ENCODE measurements around the gene PCCA.

Gene PCCA

DNA sequence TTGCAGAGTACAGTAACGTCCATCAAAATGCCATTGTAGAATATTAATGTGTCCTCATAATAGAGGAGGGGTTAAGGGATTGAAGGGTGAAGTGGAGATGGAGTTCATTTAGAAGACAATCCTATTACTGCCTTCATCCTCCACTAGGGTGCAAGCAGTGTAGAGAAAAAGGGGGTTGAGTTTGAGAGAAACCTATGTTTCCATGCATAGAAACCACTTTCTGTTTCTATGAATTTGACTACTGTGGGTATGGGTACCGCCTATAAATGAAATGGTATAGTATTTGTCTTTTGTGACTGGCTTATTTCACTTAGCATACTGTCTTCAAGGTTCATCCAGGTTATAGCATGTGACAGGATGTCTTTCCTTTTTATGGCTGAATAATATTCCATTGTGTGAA lies 343.7 kb downstream of the PCCA start:
- H3K4me3 ChIP-seq (replicated peaks; ENCODE audit: low read depth, low read length): no peak overlapping the region
- TF ChIP-seq, protein P1, sequence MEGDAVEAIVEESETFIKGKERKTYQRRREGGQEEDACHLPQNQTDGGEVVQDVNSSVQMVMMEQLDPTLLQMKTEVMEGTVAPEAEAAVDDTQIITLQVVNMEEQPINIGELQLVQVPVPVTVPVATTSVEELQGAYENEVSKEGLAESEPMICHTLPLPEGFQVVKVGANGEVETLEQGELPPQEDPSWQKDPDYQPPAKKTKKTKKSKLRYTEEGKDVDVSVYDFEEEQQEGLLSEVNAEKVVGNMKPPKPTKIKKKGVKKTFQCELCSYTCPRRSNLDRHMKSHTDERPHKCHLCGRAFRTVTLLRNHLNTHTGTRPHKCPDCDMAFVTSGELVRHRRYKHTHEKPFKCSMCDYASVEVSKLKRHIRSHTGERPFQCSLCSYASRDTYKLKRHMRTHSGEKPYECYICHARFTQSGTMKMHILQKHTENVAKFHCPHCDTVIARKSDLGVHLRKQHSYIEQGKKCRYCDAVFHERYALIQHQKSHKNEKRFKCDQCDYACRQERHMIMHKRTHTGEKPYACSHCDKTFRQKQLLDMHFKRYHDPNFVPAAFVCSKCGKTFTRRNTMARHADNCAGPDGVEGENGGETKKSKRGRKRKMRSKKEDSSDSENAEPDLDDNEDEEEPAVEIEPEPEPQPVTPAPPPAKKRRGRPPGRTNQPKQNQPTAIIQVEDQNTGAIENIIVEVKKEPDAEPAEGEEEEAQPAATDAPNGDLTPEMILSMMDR (IDR thresholded peaks at IDR 0.05; ENCODE audit: low read depth, low read length, missing control alignments): no peak
- no peak for DNase-seq (ENCODE audit: extremely low read depth, low read depth)

DNA sequence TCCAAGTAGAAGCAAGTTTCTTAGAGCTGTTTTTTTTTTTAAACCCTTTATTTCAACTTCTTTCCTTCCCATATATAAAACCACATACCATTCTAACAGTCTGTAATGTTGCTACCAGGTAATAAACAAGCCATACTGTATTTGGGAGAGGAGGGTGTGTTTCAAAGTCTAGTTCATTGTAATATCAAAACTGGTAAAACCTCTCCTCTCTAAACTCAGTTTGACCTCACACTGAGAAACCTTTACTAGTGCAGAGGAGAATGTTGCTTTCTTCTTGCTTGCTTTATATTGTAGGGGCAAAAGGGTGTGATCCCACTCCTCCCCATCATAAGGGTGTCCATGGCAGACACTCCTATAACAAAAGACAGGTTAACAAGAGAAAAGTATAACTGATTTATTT lies 344.6 kb downstream of the PCCA start:
- TF ChIP-seq, protein P1 (IDR thresholded peaks at IDR 0.05; ENCODE audit: low read depth, low read length, missing control alignments): no peak
- H3K4me3 ChIP-seq (replicated peaks; ENCODE audit: low read depth, low read length): no peak overlapping the region
- DNase-seq (ENCODE audit: extremely low read depth, low read depth): no peak

GRCh38 chr13:100434010-100434763 lies 345.3 kb downstream of the PCCA start:
- TF ChIP-seq, protein P1 (IDR thresholded peaks at IDR 0.05; ENCODE audit: low read depth, low read length, missing control alignments): no peak
- DNase-seq (ENCODE audit: extremely low read depth, low read depth): no peak
- no peak overlapping the region for H3K4me3 ChIP-seq (replicated peaks; ENCODE audit: low read depth, low read length)

- DNase-seq (ENCODE audit: extremely low read depth, low read depth): no peak
- no peak overlapping the region for H3K4me3 ChIP-seq (replicated peaks; ENCODE audit: low read depth, low read length)
- TF ChIP-seq, protein P1 (IDR thresholded peaks at IDR 0.05; ENCODE audit: low read depth, low read length, missing control alignments): no peak
These were observed 347.2 kb downstream of the PCCA start for GRCh38 chr13:100436099-100436498.

DNA sequence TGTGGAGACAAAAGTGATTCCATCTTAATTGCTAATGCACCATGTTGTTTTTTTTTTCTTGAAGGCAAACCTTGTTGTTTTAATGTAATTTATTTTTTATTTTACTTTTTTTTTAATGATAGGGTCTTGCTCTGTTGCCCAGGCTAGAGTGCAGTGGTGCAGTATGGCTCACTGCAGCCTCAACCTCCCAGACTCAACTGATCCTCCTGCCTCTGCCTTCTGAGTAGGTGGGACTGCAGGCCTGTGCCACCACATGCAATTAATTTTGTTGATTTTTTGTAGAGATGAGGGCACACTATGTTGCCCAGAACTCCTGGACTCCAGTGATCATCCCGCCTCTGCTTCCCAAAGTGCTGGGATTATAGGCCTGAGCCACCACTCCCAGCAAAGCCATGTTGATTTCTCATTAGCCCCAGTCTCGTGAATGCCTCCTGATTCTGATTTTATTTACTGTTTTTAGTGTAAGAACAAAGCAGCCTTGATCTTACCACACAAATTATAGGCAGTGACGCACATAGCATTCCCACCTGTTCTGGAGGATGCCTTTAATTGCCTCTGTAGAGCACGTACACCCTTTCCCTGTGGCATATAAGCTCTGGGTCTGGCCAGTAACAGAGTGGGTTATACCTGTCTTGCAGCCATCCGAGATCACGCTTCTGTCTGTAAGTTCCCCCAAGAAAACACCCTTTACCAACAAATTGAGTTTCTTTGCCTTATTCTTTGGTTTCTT lies 349.3 kb downstream of the PCCA start:
- H3K4me3 ChIP-seq (replicated peaks; ENCODE audit: low read depth, low read length): no peak overlapping the region
- TF ChIP-seq, protein P1 (IDR thresholded peaks at IDR 0.05; ENCODE audit: low read depth, low read length, missing control alignments): no peak
- no peak for DNase-seq (ENCODE audit: extremely low read depth, low read depth)

DNA sequence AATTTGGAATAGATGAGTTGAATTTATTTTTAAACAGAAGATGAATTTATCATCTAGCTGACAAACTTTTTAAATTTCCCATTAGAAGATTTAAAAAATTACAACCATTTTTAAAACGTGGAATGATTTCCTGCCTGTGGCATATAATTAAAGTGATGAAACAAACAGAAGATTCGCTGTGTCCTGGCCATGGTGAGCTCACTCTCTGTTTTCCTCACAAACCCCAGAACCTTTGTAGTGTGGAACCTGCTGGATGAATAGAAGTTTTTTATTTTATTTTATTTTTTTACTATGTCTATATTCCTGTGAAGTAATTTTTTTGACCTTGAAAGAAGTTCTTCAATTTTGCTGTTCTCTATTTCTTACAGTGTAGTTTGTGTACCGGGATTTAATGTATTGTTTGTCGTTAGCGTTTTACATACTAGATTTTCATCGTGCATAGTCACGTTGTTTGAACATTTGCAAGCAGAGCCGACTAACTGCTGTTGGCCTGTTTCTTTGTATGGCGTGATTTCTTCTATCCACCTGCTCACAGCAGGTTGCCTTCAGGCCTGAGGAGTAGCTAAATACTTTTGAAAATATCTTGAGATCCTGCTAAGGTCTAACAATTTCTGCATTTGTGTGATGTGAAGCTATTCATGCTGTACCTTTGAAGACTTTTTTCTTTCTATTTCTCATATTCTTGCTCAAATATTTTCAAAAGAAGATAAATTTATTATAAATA lies 350.5 kb downstream of the PCCA start:
- no peak overlapping the region for H3K4me3 ChIP-seq (replicated peaks; ENCODE audit: low read depth, low read length)
- no peak for DNase-seq (ENCODE audit: extremely low read depth, low read depth)
- TF ChIP-seq, protein P1 (IDR thresholded peaks at IDR 0.05; ENCODE audit: low read depth, low read length, missing control alignments): no peak
